ACC112 (cell line): ENCODE measurements around the gene SETD2.

ENCODE experiments used
- H2AFZ ChIP-seq: fragments of 200-600 bp; sonication (generic); one replicate; pipeline ENCODE4 v1.6.0; 2017; ENCODE audit warnings: antibody characterized with exemption, low read length; ENCODE audit not compliant: unreplicated experiment
- H3K27ac ChIP-seq: fragments of 200-600 bp; sonication (generic); 2 replicates; pipeline ENCODE4 v1.5.1; 2014; ENCODE audit warnings: low read depth, mild to moderate bottlenecking, antibody characterized with exemption, low read length, moderate library complexity
- H3K27me3 ChIP-seq: fragments of 200-600 bp; sonication (generic); 2 replicates; pipeline ENCODE4 v1.6.1; 2014; ENCODE audit warnings: mild to moderate bottlenecking, antibody characterized with exemption, low read length, moderate library complexity, mixed read lengths; ENCODE audit not compliant: insufficient read depth
- H3K36me3 ChIP-seq: fragments of 200-600 bp; sonication (generic); 2 replicates; pipeline ENCODE4 v1.6.1; 2016; ENCODE audit warnings: mild to moderate bottlenecking, antibody characterized with exemption, low read length, moderate library complexity, mixed read lengths; ENCODE audit not compliant: insufficient read depth
- H3K4me1 ChIP-seq: fragments of 200-600 bp; sonication (generic); one replicate; pipeline ENCODE4 v1.6.1; 2016; ENCODE audit warnings: low read length, mixed read lengths; ENCODE audit not compliant: insufficient read depth, unreplicated experiment, control insufficient read depth
- H3K4me3 ChIP-seq: fragments of 200-600 bp; sonication (generic); 2 replicates; pipeline ENCODE4 v1.5.1; 2014; ENCODE audit warnings: mild to moderate bottlenecking, low read depth, low read length
- H3K79me2 ChIP-seq: fragments of 200-600 bp; sonication (generic); one replicate; pipeline ENCODE4 v1.6.0; 2016; ENCODE audit warnings: low read length; ENCODE audit not compliant: control insufficient read depth, unreplicated experiment, insufficient read depth

The SETD2 gene

DNA sequence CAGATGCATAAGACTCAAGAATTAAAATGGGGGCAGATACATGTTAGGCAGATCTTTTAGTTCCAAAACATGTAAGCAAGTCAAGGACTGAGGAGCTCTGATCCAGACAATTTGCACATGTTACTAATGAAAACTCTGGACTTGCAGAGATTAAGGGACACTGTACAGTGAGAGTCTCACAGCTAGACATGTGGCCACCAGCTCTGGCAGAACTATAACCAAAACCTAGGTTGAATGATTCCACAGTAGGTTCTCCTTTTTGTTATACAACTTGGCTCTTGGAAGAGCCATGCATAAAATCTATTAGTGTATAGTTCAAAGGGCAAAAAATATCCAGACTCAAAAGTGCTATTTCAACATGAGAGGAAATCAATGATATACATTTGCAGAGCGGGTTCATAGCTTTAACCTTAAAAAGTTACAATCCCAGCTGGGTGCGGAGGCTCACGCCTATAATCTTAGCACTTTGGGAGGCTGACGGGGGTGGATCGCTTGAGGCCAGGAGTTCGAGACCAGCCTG lies 61.8 kb downstream of the SETD2 start:
- Histone ChIP-seq H3K4me3 (no peak overlapping the region), H3K27me3 (no peaks in the 10 kb centered on the region), H2AFZ (no peak overlapping the region), H3K79me2 (no peaks in the 10 kb centered on the region), H3K4me1 (peaks cover 8% of the 10 kb centered on the region), H3K36me3 (peaks cover 5% of the 10 kb centered on the region), H3K27ac (no peak overlapping the region)

DNA sequence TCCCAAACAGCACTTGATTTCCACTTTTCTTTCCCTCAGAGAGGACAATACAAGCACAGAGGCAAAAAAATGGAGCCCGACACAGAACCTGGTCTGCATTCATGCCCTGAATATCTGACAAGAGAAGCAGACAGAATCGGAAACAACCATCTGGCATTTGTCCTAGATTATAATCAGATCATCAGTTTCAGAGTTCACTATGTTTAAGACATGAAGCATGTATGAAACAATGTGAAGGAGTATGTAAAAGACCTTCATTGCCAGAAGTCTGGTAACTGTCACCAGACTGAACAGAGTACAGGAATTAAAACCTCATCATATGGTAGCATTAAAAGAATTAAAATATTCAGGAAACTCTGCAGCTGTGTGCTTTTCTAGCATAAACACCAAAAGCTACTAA lies 65.0 kb downstream of the SETD2 start:
- Histone ChIP-seq H3K36me3 (peaks cover 18% of the 10 kb centered on the region), H3K79me2 (no peaks in the 10 kb centered on the region), H2AFZ (no peak overlapping the region), H3K4me3 (no peak overlapping the region), H3K27me3 (no peaks in the 10 kb centered on the region), H3K4me1 (peaks cover 19% of the 10 kb centered on the region), H3K27ac (no peak overlapping the region)

DNA sequence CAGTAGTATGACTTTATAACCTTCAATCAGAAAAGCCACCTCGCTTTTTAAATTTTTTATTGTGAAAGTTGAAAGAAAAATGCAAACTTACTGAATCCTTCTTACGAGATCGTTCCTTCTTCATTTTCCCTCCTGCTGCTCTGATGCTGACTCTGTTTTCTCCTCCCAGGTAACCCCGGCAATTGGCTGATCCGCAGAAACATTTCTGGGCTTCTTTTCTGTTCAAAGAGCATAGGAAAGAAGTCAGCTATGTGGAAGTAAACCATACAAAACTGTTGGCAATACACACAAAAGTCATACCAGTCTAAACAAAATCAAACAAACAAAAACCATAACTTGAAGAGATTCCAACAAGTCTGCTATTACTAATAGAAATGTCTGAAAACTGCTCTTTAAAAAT lies 66.0 kb downstream of the SETD2 start:
- Histone ChIP-seq H2AFZ (no peak overlapping the region), H3K4me1 (peaks cover 19% of the 10 kb centered on the region), H3K27me3 (no peaks in the 10 kb centered on the region), H3K27ac (peak overlapping the region; percentile 76), H3K79me2 (no peaks in the 10 kb centered on the region), H3K36me3 (peaks cover 20% of the 10 kb centered on the region), H3K4me3 (no peak overlapping the region)

- Histone ChIP-seq H3K79me2 (no peaks in the 10 kb centered on the region), H3K4me1 (peaks cover 19% of the 10 kb centered on the region), H3K36me3 (peaks cover 20% of the 10 kb centered on the region), H3K4me3 (peak overlapping the region; percentile 37; the same call in 1 of the 2 replicates), H3K27ac (peak overlapping the region; percentile 76), H2AFZ (no peak overlapping the region), H3K27me3 (no peaks in the 10 kb centered on the region)
Measured at GRCh38 chr3:47096959-47097358, 67.0 kb downstream of the SETD2 start.

DNA sequence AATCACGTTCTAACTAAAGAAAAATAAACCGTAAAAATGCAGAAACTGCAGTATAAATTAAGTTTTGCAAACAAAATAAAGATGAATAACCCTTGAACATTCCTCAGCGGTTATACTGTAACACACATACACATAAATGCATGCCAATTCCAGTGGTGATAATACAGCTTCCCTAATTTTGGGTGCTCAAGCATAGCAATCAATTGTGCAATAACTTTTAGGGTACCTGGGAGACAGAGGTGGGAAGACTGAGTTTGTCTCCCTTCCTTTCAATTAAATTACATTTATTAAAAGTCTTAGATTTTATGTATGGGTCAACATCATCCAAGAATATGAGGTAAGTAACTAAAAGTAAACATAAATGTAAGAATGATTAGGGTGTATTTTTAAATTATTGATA lies 71.8 kb downstream of the SETD2 start:
- Histone ChIP-seq H3K27ac (no peak overlapping the region), H3K36me3 (peaks cover 23% of the 10 kb centered on the region), H3K27me3 (no peaks in the 10 kb centered on the region), H3K4me3 (no peak overlapping the region), H2AFZ (no peak overlapping the region), H3K4me1 (peaks cover 10% of the 10 kb centered on the region), H3K79me2 (peaks cover 11% of the 10 kb centered on the region)

DNA sequence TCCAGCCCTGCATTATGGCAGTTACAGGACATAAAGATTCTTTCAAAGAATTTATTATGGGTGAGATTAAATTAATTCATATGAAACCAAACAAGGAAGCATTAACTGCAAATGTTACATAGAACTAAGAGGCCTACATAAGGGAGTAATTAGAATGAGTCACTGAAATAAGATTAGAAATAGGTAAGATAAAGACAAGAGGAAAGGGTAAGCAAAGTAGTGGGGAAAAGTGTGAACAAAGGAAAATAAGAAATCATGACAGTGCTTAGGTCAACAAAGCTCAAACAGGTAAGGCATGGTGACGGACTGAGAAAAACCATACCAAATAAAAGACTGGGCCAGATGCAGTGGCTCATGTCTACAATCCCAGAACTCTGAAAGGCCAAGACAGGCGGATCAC lies 74.3 kb downstream of the SETD2 start:
- H3K4me1 ChIP-seq = no peaks in the 10 kb centered on the region
- peaks cover 11% of the 10 kb centered on the region for H3K79me2 ChIP-seq
- H3K27me3 ChIP-seq = no peaks in the 10 kb centered on the region
- H3K36me3 ChIP-seq = peaks cover 25% of the 10 kb centered on the region
- H2AFZ ChIP-seq = no peak overlapping the region
- H3K4me3 ChIP-seq = no peak overlapping the region
- no peak overlapping the region for H3K27ac ChIP-seq

GRCh38 chr3:47086071-47086470 lies 77.8 kb downstream of the SETD2 start:
- H3K27ac ChIP-seq = no peak overlapping the region
- H3K27me3 ChIP-seq = no peaks in the 10 kb centered on the region
- H3K36me3 ChIP-seq = peaks cover 28% of the 10 kb centered on the region
- peaks cover 17% of the 10 kb centered on the region for H3K79me2 ChIP-seq
- H2AFZ ChIP-seq = no peak overlapping the region
- H3K4me3 ChIP-seq = no peak overlapping the region
- H3K4me1 ChIP-seq = no peaks in the 10 kb centered on the region

- no peaks in the 10 kb centered on the region for H3K27me3 ChIP-seq
- no peak overlapping the region for H3K27ac ChIP-seq
- H3K36me3 ChIP-seq = peaks cover 39% of the 10 kb centered on the region
- no peaks in the 10 kb centered on the region for H3K4me1 ChIP-seq
- no peak overlapping the region for H3K4me3 ChIP-seq
- H3K79me2 ChIP-seq = peaks cover 14% of the 10 kb centered on the region
- no peak overlapping the region for H2AFZ ChIP-seq
Measured at GRCh38 chr3:47083786-47084185, 80.1 kb downstream of the SETD2 start.

DNA sequence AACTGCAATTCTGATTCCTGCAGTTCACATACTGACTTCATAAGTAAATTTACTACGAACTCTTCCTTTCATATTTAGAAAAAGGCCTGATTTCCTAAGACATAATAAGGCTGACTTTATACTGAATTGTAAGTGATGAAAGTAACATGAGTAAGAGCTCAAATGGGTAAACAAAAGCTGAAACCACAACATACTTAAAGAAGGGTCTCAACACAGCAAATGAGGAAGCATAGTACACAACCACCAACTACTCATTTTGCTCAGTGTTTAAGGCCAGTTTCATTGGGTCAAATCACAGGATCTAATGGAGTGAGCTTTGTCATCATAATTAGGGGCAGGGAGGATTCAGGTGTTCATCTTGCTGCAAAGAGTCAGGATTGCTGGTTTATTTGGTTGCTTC lies 81.4 kb downstream of the SETD2 start:
- Histone ChIP-seq H3K27ac (no peak overlapping the region), H3K4me3 (no peak overlapping the region), H3K36me3 (peaks cover 42% of the 10 kb centered on the region), H3K79me2 (peaks cover 12% of the 10 kb centered on the region), H3K27me3 (no peaks in the 10 kb centered on the region), H3K4me1 (no peaks in the 10 kb centered on the region), H2AFZ (no peak overlapping the region)

GRCh38 chr3:47079432-47079831 lies 84.5 kb downstream of the SETD2 start:
- Histone ChIP-seq H3K27me3 (no peaks in the 10 kb centered on the region), H2AFZ (no peak overlapping the region), H3K36me3 (peaks cover 35% of the 10 kb centered on the region), H3K27ac (no peak overlapping the region), H3K4me1 (no peaks in the 10 kb centered on the region), H3K79me2 (peaks cover 12% of the 10 kb centered on the region), H3K4me3 (no peak overlapping the region)

- Histone ChIP-seq H3K79me2 (peaks cover 22% of the 10 kb centered on the region), H2AFZ (no peak overlapping the region), H3K4me3 (no peak overlapping the region), H3K27me3 (no peaks in the 10 kb centered on the region), H3K4me1 (no peaks in the 10 kb centered on the region), H3K36me3 (peaks cover 21% of the 10 kb centered on the region), H3K27ac (no peak overlapping the region)
Measured at GRCh38 chr3:47073685-47074084, 90.2 kb downstream of the SETD2 start.
